WTC11 (cell line): ENCODE results near the gene TUBGCP6. TPM values are rescaled to one million over a fixed set of nuclear protein-coding genes. Genes with fewer than 3 reads are reported as not detected.

Experiments used
- ATAC-seq: fragments of 200-7000 bp; cut with Tn5 transposase; 2 replicates; pipeline ENCODE4 v1.10.0; 2021; ENCODE audit warnings: mild to moderate bottlenecking, moderate library complexity
- CTCF ChIA-PET: fragments of 300-600 bp; sonication (Branson Sonifier 250); formaldehyde crosslinking; loops from one replicate; lab custom pipeline; 2021; ENCODE audit warnings: antibody characterized with exemption; lab: Charles Lee
- POLR2A ChIA-PET: fragments of 350-600 bp; sonication (Branson Sonifier 250); formaldehyde crosslinking; loops from one replicate; lab custom pipeline; 2021; ENCODE audit warnings: antibody characterized with exemption; lab: Charles Lee
- DNase-seq: peaks from one replicate; pipeline ENCODE4 v3.0.0; 2021; ENCODE audit warnings: low spot score
- H3K27ac Mint-ChIP-seq: 2 replicates; pipeline ENCODE4 v1.8.0; 2021; ENCODE audit warnings: mixed read lengths
- H3K27me3 Mint-ChIP-seq: 2 replicates; pipeline ENCODE4 v1.8.0; 2021; ENCODE audit warnings: low read depth, mild to moderate bottlenecking, moderate library complexity, mixed read lengths
- H3K36me3 Mint-ChIP-seq: 2 replicates; pipeline ENCODE4 v1.8.0; 2021; ENCODE audit warnings: mixed read lengths
- H3K4me1 Mint-ChIP-seq: 2 replicates; pipeline ENCODE4 v1.8.0; 2022; ENCODE audit warnings: mixed read lengths
- H3K4me3 Mint-ChIP-seq: 2 replicates; pipeline ENCODE4 v1.8.0; 2021; ENCODE audit warnings: mild to moderate bottlenecking, moderate library complexity, mixed read lengths
- H3K9me3 Mint-ChIP-seq: 2 replicates; pipeline ENCODE4 v1.8.0; 2021; ENCODE audit warnings: mixed read lengths
- CBFB ChIP-seq: sonication (generic); formaldehyde crosslinking; IDR thresholded peaks from 2 replicates; pipeline ENCODE4 v1.8.1; 2022; ENCODE audit warnings: mild to moderate bottlenecking, low read depth, missing genetic modification reagents
- ETV6 ChIP-seq: sonication (generic); formaldehyde crosslinking; IDR thresholded peaks from 2 replicates; pipeline ENCODE4 v1.8.1; 2022; ENCODE audit warnings: mild to moderate bottlenecking, missing genetic modification reagents
- FOXK1 ChIP-seq: sonication (generic); formaldehyde crosslinking; IDR thresholded peaks from 2 replicates; pipeline ENCODE4 v1.8.0; 2022; ENCODE audit warnings: mild to moderate bottlenecking, moderate library complexity, missing genetic modification reagents
- GABPB1 ChIP-seq: sonication (generic); formaldehyde crosslinking; IDR thresholded peaks from 2 replicates; pipeline ENCODE4 v1.8.1; 2023; ENCODE audit warnings: mild to moderate bottlenecking, missing genetic modification reagents
- IRF2 ChIP-seq: sonication (generic); formaldehyde crosslinking; IDR thresholded peaks from 2 replicates; pipeline ENCODE4 v1.8.0; 2022; ENCODE audit warnings: low read depth, missing genetic modification reagents, borderline replicate concordance
- MXD4 ChIP-seq: fragments of 250-450 bp; sonication (Bioruptor Pico); IDR thresholded peaks from 2 replicates; pipeline ENCODE4 v1.8.0; 2021; ENCODE audit warnings: mild to moderate bottlenecking, moderate library complexity, borderline replicate concordance
- NFE2L1 ChIP-seq: sonication (generic); formaldehyde crosslinking; IDR thresholded peaks from 2 replicates; pipeline ENCODE4 v1.8.1; 2023; ENCODE audit warnings: missing genetic modification reagents
- NR1H2 ChIP-seq: sonication (generic); formaldehyde crosslinking; IDR thresholded peaks from 2 replicates; pipeline ENCODE4 v1.9.0; 2021; ENCODE audit warnings: mild to moderate bottlenecking, moderate library complexity, missing genetic modification reagents
- RELA ChIP-seq: sonication (generic); formaldehyde crosslinking; IDR thresholded peaks from 2 replicates; pipeline ENCODE4 v1.8.1; 2022; ENCODE audit warnings: missing genetic modification reagents, mild to moderate bottlenecking, borderline replicate concordance
- SOX15 ChIP-seq: fragments of 250-450 bp; sonication (Bioruptor Pico); IDR thresholded peaks from 2 replicates; pipeline ENCODE4 v1.9.0; 2021; ENCODE audit warnings: mild to moderate bottlenecking
- SP1 ChIP-seq: sonication (generic); formaldehyde crosslinking; conservative IDR thresholded peaks from 2 replicates; pipeline ENCODE4 v1.8.1; 2022; ENCODE audit warnings: missing genetic modification reagents
- TCF7 ChIP-seq: sonication (generic); formaldehyde crosslinking; IDR thresholded peaks from 2 replicates; pipeline ENCODE4 v1.8.0; 2022; ENCODE audit warnings: mild to moderate bottlenecking, low read depth, missing genetic modification reagents, moderate library complexity
- ZNF232 ChIP-seq: sonication (generic); formaldehyde crosslinking; IDR thresholded peaks from 2 replicates; pipeline ENCODE4 v1.8.0; 2022; ENCODE audit warnings: mild to moderate bottlenecking, missing genetic modification reagents
- ZNF396 ChIP-seq: fragments of 250-450 bp; sonication (Bioruptor Pico); IDR thresholded peaks from 2 replicates; pipeline ENCODE4 v1.8.0; 2021; ENCODE audit warnings: mild to moderate bottlenecking, moderate library complexity, borderline replicate concordance
- total RNA-seq: library from RNA; stranded (reverse); gene quantifications from 3 replicates; pipeline ENCODE4 v1.2.3, GENCODE V29; 2021
- TF ChIP-seq, protein P1 (sequence below): sonication (generic); formaldehyde crosslinking; IDR thresholded peaks from 2 replicates; pipeline ENCODE4 v1.8.1; 2023; ENCODE audit warnings: mild to moderate bottlenecking, missing genetic modification reagents, moderate library complexity
- TF ChIP-seq, protein P2 (sequence below): fragments of 250-450 bp; sonication (Bioruptor Pico); IDR thresholded peaks from 2 replicates; pipeline ENCODE4 v1.9.0; 2021; ENCODE audit warnings: moderate library complexity, mild to moderate bottlenecking, inconsistent platforms, borderline replicate concordance
- TF ChIP-seq, protein P3 (sequence below): sonication (generic); formaldehyde crosslinking; IDR thresholded peaks from 2 replicates; pipeline ENCODE4 v1.8.0; 2022; ENCODE audit warnings: mild to moderate bottlenecking, missing genetic modification reagents
- TF ChIP-seq, protein P4 (sequence below): fragments of 250-450 bp; sonication (Bioruptor Pico); IDR thresholded peaks from 2 replicates; pipeline ENCODE4 v1.9.0; 2021; ENCODE audit warnings: mild to moderate bottlenecking, borderline replicate concordance
- TF ChIP-seq, protein P5 (sequence below): sonication (generic); formaldehyde crosslinking; IDR thresholded peaks from 2 replicates; pipeline ENCODE4 v1.8.0; 2022; ENCODE audit warnings: missing genetic modification reagents
- TF ChIP-seq, protein P6 (sequence below): sonication (generic); formaldehyde crosslinking; IDR thresholded peaks from 2 replicates; pipeline ENCODE4 v1.8.1; 2023; ENCODE audit warnings: mild to moderate bottlenecking, moderate library complexity, missing genetic modification reagents

The TUBGCP6 gene
- total RNA-seq, 1 experiment from 2014 or later, result 45.4 TPM

DNA sequence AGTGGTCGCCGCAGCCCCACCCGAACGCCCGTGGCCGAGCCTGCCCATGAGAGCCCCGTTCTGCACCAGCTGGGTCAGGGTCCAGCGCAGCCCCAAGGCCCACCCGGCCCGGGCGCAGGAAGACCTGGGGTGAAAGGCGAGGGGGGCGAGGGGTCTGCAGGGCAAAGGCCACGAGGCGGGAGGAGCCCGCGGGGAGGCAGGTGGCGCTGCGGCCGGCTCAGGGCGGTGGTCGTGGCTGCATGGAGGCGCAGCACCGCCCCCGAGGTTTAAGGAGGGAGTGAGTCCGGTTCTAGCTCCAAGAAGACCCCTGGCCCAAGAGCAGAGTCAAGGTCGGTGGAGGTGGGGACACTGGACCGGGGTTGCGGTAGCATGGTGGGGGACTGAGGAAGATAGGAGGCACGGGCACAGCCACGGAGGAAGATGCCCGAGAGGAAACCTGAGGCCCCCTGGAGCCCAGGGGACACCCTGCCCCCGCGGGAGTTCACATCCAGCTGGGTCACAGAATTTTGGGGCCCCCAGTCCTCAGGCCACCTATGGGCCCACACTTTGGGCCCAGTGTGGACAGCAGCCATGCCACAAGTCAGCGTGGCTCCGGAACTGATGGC is 6.8 kb upstream of the TUBGCP6 start (continued):
- TF ChIP-seq, protein P1, sequence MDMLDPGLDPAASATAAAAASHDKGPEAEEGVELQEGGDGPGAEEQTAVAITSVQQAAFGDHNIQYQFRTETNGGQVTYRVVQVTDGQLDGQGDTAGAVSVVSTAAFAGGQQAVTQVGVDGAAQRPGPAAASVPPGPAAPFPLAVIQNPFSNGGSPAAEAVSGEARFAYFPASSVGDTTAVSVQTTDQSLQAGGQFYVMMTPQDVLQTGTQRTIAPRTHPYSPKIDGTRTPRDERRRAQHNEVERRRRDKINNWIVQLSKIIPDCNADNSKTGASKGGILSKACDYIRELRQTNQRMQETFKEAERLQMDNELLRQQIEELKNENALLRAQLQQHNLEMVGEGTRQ (CRISPR knock-in tag), result peak; percentile 8; the same call in 1 of the 2 replicates
- TF ChIP-seq, protein P2, sequence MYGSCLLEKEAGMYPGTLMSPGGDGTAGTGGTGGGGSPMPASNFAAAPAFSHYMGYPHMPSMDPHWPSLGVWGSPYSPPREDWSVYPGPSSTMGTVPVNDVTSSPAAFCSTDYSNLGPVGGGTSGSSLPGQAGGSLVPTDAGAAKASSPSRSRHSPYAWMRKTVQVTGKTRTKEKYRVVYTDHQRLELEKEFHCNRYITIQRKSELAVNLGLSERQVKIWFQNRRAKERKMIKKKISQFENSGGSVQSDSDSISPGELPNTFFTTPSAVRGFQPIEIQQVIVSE (CRISPR knock-in tag), result no peak
- TF ChIP-seq RELA (CRISPR knock-in tag), result no peak
- TF ChIP-seq SP1 (CRISPR knock-in tag), result peak; percentile 68
- TF ChIP-seq, protein P3, sequence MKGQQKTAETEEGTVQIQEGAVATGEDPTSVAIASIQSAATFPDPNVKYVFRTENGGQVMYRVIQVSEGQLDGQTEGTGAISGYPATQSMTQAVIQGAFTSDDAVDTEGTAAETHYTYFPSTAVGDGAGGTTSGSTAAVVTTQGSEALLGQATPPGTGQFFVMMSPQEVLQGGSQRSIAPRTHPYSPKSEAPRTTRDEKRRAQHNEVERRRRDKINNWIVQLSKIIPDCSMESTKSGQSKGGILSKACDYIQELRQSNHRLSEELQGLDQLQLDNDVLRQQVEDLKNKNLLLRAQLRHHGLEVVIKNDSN, result no peak
- TF ChIP-seq ZNF232, result peak; percentile 75; the same call in 1 of the 2 replicates
- 0 out of 2 replicates have a peak, but pooled peaks have one; percentile 49 for TF ChIP-seq NFE2L1 (CRISPR knock-in tag)

DNA sequence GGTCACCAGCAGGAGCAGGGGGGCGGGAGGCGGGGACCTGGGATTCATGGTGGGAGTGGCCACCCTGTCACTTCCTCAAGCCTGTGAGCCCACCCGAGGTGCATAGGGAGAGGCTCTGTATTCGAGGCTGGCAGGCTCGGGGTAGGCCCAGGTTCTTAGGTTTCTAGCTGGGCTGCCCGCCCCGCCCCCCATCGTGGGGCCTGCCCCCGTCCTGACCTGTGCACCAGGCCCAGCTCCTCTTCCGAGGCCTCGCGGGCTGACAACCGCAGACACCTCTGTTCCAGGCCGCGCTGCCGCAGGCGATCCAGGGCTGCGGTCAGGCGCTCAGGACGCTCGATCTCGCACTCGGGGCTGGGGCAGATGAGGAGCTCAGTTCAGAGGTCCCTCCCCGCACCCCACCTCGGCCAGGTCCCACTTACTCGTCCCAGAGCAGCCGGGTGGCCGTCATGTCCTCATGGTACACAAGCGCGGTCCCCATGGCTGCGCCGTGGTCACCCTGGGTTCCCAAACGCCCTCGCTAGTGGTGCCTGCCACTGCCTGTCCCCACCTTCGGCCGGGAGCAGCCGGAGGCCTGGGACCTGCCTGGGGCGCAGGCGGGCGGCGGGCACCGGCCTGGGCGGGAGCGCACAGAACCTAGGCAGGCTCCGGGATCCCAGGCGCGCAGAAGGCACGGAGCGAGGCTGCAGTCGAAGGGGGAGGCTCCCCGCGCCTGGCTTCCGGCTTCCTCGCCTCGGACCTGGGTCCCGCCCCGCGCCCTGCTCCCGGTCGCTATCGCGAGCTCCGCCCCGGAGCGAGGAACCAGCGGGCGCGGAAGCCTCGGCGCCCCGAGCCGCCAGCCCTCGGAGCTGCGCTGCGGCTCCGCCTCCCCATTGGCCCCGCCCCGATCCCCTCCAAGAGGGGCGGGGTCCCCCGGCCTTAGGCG is 6.0 kb upstream of the TUBGCP6 start, which contains the start of gene HDAC10:
TSS of gene HDAC10 (minus strand) at position 711 of the 922 bp plus-strand sequence. CDS start at position 478, 233 bp downstream.
- peak; percentile 74 for ATAC-seq
- no peaks in the 10 kb centered on the region for H3K9me3 Mint-ChIP-seq
- TF ChIP-seq, protein P4, sequence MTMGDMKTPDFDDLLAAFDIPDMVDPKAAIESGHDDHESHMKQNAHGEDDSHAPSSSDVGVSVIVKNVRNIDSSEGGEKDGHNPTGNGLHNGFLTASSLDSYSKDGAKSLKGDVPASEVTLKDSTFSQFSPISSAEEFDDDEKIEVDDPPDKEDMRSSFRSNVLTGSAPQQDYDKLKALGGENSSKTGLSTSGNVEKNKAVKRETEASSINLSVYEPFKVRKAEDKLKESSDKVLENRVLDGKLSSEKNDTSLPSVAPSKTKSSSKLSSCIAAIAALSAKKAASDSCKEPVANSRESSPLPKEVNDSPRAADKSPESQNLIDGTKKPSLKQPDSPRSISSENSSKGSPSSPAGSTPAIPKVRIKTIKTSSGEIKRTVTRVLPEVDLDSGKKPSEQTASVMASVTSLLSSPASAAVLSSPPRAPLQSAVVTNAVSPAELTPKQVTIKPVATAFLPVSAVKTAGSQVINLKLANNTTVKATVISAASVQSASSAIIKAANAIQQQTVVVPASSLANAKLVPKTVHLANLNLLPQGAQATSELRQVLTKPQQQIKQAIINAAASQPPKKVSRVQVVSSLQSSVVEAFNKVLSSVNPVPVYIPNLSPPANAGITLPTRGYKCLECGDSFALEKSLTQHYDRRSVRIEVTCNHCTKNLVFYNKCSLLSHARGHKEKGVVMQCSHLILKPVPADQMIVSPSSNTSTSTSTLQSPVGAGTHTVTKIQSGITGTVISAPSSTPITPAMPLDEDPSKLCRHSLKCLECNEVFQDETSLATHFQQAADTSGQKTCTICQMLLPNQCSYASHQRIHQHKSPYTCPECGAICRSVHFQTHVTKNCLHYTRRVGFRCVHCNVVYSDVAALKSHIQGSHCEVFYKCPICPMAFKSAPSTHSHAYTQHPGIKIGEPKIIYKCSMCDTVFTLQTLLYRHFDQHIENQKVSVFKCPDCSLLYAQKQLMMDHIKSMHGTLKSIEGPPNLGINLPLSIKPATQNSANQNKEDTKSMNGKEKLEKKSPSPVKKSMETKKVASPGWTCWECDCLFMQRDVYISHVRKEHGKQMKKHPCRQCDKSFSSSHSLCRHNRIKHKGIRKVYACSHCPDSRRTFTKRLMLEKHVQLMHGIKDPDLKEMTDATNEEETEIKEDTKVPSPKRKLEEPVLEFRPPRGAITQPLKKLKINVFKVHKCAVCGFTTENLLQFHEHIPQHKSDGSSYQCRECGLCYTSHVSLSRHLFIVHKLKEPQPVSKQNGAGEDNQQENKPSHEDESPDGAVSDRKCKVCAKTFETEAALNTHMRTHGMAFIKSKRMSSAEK (CRISPR knock-in tag), result no peak
- TF ChIP-seq ZNF396 (no peak), SOX15 (no peak), MXD4 (CRISPR knock-in tag) (no peak), NR1H2 (CRISPR knock-in tag) (no peak), TCF7 (CRISPR knock-in tag) (no peak), CBFB (peak; percentile 78; the same call in 1 of the 2 replicates), FOXK1 (CRISPR knock-in tag) (peak; percentile 49), GABPB1 (0 out of 2 replicates have a peak, but pooled peaks have one; percentile 8), ETV6 (CRISPR knock-in tag) (no peak; the same call in 1 of the 2 replicates), IRF2 (CRISPR knock-in tag) (0 out of 2 replicates have a peak, but pooled peaks have one; percentile 53)
- TF ChIP-seq, protein P5, sequence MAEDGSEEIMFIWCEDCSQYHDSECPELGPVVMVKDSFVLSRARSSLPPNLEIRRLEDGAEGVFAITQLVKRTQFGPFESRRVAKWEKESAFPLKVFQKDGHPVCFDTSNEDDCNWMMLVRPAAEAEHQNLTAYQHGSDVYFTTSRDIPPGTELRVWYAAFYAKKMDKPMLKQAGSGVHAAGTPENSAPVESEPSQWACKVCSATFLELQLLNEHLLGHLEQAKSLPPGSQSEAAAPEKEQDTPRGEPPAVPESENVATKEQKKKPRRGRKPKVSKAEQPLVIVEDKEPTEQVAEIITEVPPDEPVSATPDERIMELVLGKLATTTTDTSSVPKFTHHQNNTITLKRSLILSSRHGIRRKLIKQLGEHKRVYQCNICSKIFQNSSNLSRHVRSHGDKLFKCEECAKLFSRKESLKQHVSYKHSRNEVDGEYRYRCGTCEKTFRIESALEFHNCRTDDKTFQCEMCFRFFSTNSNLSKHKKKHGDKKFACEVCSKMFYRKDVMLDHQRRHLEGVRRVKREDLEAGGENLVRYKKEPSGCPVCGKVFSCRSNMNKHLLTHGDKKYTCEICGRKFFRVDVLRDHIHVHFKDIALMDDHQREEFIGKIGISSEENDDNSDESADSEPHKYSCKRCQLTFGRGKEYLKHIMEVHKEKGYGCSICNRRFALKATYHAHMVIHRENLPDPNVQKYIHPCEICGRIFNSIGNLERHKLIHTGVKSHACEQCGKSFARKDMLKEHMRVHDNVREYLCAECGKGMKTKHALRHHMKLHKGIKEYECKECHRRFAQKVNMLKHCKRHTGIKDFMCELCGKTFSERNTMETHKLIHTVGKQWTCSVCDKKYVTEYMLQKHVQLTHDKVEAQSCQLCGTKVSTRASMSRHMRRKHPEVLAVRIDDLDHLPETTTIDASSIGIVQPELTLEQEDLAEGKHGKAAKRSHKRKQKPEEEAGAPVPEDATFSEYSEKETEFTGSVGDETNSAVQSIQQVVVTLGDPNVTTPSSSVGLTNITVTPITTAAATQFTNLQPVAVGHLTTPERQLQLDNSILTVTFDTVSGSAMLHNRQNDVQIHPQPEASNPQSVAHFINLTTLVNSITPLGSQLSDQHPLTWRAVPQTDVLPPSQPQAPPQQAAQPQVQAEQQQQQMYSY (CRISPR knock-in tag), result 0 out of 2 replicates have a peak, but pooled peaks have one; percentile 14
- TF ChIP-seq, protein P6, sequence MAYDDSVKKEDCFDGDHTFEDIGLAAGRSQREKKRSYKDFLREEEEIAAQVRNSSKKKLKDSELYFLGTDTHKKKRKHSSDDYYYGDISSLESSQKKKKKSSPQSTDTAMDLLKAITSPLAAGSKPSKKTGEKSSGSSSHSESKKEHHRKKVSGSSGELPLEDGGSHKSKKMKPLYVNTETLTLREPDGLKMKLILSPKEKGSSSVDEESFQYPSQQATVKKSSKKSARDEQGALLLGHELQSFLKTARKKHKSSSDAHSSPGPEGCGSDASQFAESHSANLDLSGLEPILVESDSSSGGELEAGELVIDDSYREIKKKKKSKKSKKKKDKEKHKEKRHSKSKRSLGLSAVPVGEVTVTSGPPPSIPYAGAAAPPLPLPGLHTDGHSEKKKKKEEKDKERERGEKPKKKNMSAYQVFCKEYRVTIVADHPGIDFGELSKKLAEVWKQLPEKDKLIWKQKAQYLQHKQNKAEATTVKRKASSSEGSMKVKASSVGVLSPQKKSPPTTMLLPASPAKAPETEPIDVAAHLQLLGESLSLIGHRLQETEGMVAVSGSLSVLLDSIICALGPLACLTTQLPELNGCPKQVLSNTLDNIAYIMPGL, result peak; percentile 94; the same call in 1 of the 2 replicates

More for the DNA sequence above, 6.0 kb upstream of the TUBGCP6 start, which contains the start of gene HDAC10:
- DNase-seq, result peak; percentile 89
- no peaks in the 10 kb centered on the region; the same call in 1 of the 2 replicates for H3K27me3 Mint-ChIP-seq
- no peak within 1 kb of the TSS for H3K27ac Mint-ChIP-seq
- H3K36me3 Mint-ChIP-seq, result no peaks in the 10 kb centered on the region
- ChIA-PET CTCF (interaction anchor here (0.6 to 3.4 kb wide), 22 partner anchors 8 to 422 kb away, joined by 3 to 22 read pairs (median 5); partner anchors contain the start of genes DENND6B, MAPK12, SCO2 and SHANK3), POLR2A (interaction anchor here (0.6 to 1.9 kb wide), 2 partner anchors 16 to 21 kb away, joined by 3 to 7 read pairs; no protein-coding TSS in a partner anchor)
- H3K4me3 Mint-ChIP-seq, result peak within 1 kb of the TSS; percentile 72
- peaks cover 4% of the 10 kb centered on the region; the same call in 1 of the 2 replicates for H3K4me1 Mint-ChIP-seq
